Calu3 (cell line): Measurements from ENCODE around the gene PPM1D. TPM values are rescaled to one million over a fixed set of nuclear protein-coding genes. Genes with fewer than 3 reads are reported as not detected.

Source experiments
- BruUV-seq: library from RNA; stranded (reverse); fragments of 400-500 nt; replicated peaks from 2 replicates; lab custom pipeline; 2021; lab: Mats Ljungman, UMichigan
- CTCF ChIA-PET: fragments of 300-600 bp; sonication (Branson Sonifier 250); formaldehyde crosslinking; loops from one replicate; lab custom pipeline; 2022; ENCODE audit warnings: antibody characterized with exemption; lab: Charles Lee
- DNase-seq: peaks from one replicate; pipeline ENCODE4 v3.0.0; 2022
- H3K27ac Mint-ChIP-seq: one replicate; pipeline ENCODE4 v1.8.0; 2022; ENCODE audit warnings: mixed read lengths; ENCODE audit not compliant: unreplicated experiment
- H3K27me3 Mint-ChIP-seq: one replicate; pipeline ENCODE4 v1.8.0; 2022; ENCODE audit warnings: mixed read lengths; ENCODE audit not compliant: unreplicated experiment
- H3K36me3 Mint-ChIP-seq: one replicate; pipeline ENCODE4 v1.8.0; 2022; ENCODE audit warnings: mild to moderate bottlenecking, moderate library complexity, mixed read lengths; ENCODE audit not compliant: insufficient read depth, unreplicated experiment
- H3K4me1 Mint-ChIP-seq: one replicate; pipeline ENCODE4 v1.8.0; 2022; ENCODE audit warnings: mild to moderate bottlenecking, low read depth, mixed read lengths; ENCODE audit not compliant: unreplicated experiment
- H3K4me3 Mint-ChIP-seq: one replicate; pipeline ENCODE4 v1.8.0; 2022; ENCODE audit warnings: mild to moderate bottlenecking, low read depth, moderate library complexity, mixed read lengths; ENCODE audit not compliant: unreplicated experiment
- H3K9me3 Mint-ChIP-seq: one replicate; pipeline ENCODE4 v1.8.0; 2022; ENCODE audit warnings: low read depth, mixed read lengths; ENCODE audit not compliant: unreplicated experiment
- CTCF ChIP-seq: fragments of 200-600 bp; IDR thresholded peaks from one replicate; pipeline ENCODE4 v1.8.0; 2022; ENCODE audit warnings: antibody characterized with exemption; ENCODE audit not compliant: unreplicated experiment
- intact Hi-C: fragments of 100-400 bp; cut with micrococcal nuclease; formaldehyde crosslinking; loops from one replicate; pipeline ENCODE4 v1.10.0; 2022; ENCODE audit not compliant: unreplicated experiment
- total RNA-seq: library from RNA; stranded (reverse); gene quantifications from 2 replicates; pipeline ENCODE4 v1.2.3, GENCODE V29; 2022

PPM1D gene
- total RNA-seq, 1 experiment from 2014 or later = 7.6 TPM

GRCh38 chr17:60631119-60631518, 31.1 kb downstream of the PPM1D start:
- no peak for DNase-seq
- Mint-ChIP-seq H3K4me1 (no peaks in the 10 kb centered on the region), H3K27me3 (no peaks in the 10 kb centered on the region), H3K27ac (no peak overlapping the region), H3K36me3 (no peaks in the 10 kb centered on the region), H3K4me3 (no peak overlapping the region), H3K9me3 (no peaks in the 10 kb centered on the region)
- intact Hi-C loops = loop anchor here (10.0 kb wide), 2 partner anchors 56 to 166 kb away; no protein-coding TSS in a partner anchor
- CTCF ChIA-PET = no interaction called here
- BruUV-seq = no TSS peak
- no peak for TF ChIP-seq CTCF

- no peaks in the 10 kb centered on the region for H3K27me3 Mint-ChIP-seq
Observed at GRCh38 chr17:60637683-60638082, 37.7 kb downstream of the PPM1D start.

GRCh38 chr17:60639019-60639330, 39.0 kb downstream of the PPM1D start:
- no peaks in the 10 kb centered on the region for H3K4me1 Mint-ChIP-seq
- no peak for DNase-seq
- CTCF ChIA-PET = interaction anchor here (0.6 to 1.3 kb wide), 2 partner anchors 12 to 17 kb away, joined by 3 read pairs; no protein-coding TSS in a partner anchor
- no peak overlapping the region for H3K4me3 Mint-ChIP-seq
- H3K36me3 Mint-ChIP-seq = peaks cover 5% of the 10 kb centered on the region
- intact Hi-C loops = loop anchor here (2.0 to 10.0 kb wide), 4 partner anchors 34 to 174 kb away; partner anchors contain the start of gene APPBP2
- no peak for TF ChIP-seq CTCF
- no TSS peak for BruUV-seq
- H3K9me3 Mint-ChIP-seq = no peaks in the 10 kb centered on the region
- H3K27me3 Mint-ChIP-seq = no peaks in the 10 kb centered on the region
- no peak overlapping the region for H3K27ac Mint-ChIP-seq

More at GRCh38 chr17:60637683-60638082, 37.7 kb downstream of the PPM1D start:
- Mint-ChIP-seq H3K9me3 (no peaks in the 10 kb centered on the region), H3K4me1 (no peaks in the 10 kb centered on the region), H3K36me3 (peaks cover 5% of the 10 kb centered on the region), H3K27ac (no peak overlapping the region), H3K4me3 (no peak overlapping the region)
- CTCF ChIA-PET = no interaction called here
- no peak for TF ChIP-seq CTCF
- intact Hi-C loops = loop anchor here (2.0 to 10.0 kb wide), 4 partner anchors 33 to 173 kb away; partner anchors contain the start of gene APPBP2
- BruUV-seq = no TSS peak
- no peak for DNase-seq

- H3K36me3 Mint-ChIP-seq = peaks cover 5% of the 10 kb centered on the region
- H3K9me3 Mint-ChIP-seq = no peaks in the 10 kb centered on the region
Observed at GRCh38 chr17:60640503-60640902, 40.5 kb downstream of the PPM1D start.

More at GRCh38 chr17:60640503-60640902, 40.5 kb downstream of the PPM1D start:
- H3K27ac Mint-ChIP-seq = no peak overlapping the region
- H3K27me3 Mint-ChIP-seq = no peaks in the 10 kb centered on the region
- intact Hi-C loops = no loop called here
- H3K4me3 Mint-ChIP-seq = no peak overlapping the region
- CTCF ChIA-PET = interaction anchor here (0.5 kb wide), 1 partner anchor 298 kb away, joined by 3 read pairs; no protein-coding TSS in a partner anchor
- TF ChIP-seq CTCF = no peak
- BruUV-seq = no TSS peak
- DNase-seq = no peak
- H3K4me1 Mint-ChIP-seq = no peaks in the 10 kb centered on the region
